ENCODE data around the gene MT1E. TPM values are rescaled to one million over a fixed set of nuclear protein-coding genes. Genes with fewer than 3 reads are reported as not detected.

The MT1E gene
- total RNA-seq, 1 donor from 2014 or later: not detected

GRCh38 chr16:56591377-56592060, 34.1 kb upstream of the MT1E start:
- H3K27ac Mint-ChIP-seq (ENCODE audit: unreplicated experiment): no peak overlapping the region
- no peak for DNase-seq (ENCODE audit: low spot score)
- H3K4me3 Mint-ChIP-seq (ENCODE audit: unreplicated experiment): no peak overlapping the region
- H3K36me3 Mint-ChIP-seq (ENCODE audit: low read depth, unreplicated experiment): no peaks in the 10 kb centered on the region
- H3K9me3 Mint-ChIP-seq (ENCODE audit: unreplicated experiment): no peaks in the 10 kb centered on the region
- H3K27me3 Mint-ChIP-seq (ENCODE audit: unreplicated experiment): peaks cover 27% of the 10 kb centered on the region
- H3K4me1 Mint-ChIP-seq (ENCODE audit: unreplicated experiment): peaks cover 13% of the 10 kb centered on the region
- no peak for TF ChIP-seq CTCF (IDR thresholded peaks at IDR 0.05; ENCODE audit: unreplicated experiment)

- TF ChIP-seq CTCF (IDR thresholded peaks at IDR 0.05; ENCODE audit: unreplicated experiment): no peak
- Mint-ChIP-seq H3K27me3 (ENCODE audit: unreplicated experiment) (peaks cover 14% of the 10 kb centered on the region), H3K36me3 (ENCODE audit: low read depth, unreplicated experiment) (no peaks in the 10 kb centered on the region), H3K27ac (ENCODE audit: unreplicated experiment) (no peak overlapping the region), H3K9me3 (ENCODE audit: unreplicated experiment) (no peaks in the 10 kb centered on the region), H3K4me3 (ENCODE audit: unreplicated experiment) (no peak overlapping the region), H3K4me1 (ENCODE audit: unreplicated experiment) (peaks cover 11% of the 10 kb centered on the region)
- DNase-seq (ENCODE audit: low spot score): no peak
Measured at GRCh38 chr16:56593573-56594291, 31.8 kb upstream of the MT1E start.

GRCh38 chr16:56594292-56594619, 31.3 kb upstream of the MT1E start:
- peaks cover 12% of the 10 kb centered on the region for H3K27me3 Mint-ChIP-seq (ENCODE audit: unreplicated experiment)

GRCh38 chr16:56600398-56600999, 25.1 kb upstream of the MT1E start:
- peak; percentile 72 for TF ChIP-seq CTCF (IDR thresholded peaks at IDR 0.05; ENCODE audit: unreplicated experiment)
- DNase-seq (ENCODE audit: low spot score): peak; percentile 47
- Mint-ChIP-seq H3K27me3 (ENCODE audit: unreplicated experiment) (peaks cover 12% of the 10 kb centered on the region), H3K27ac (ENCODE audit: unreplicated experiment) (no peak overlapping the region), H3K36me3 (ENCODE audit: low read depth, unreplicated experiment) (no peaks in the 10 kb centered on the region), H3K4me1 (ENCODE audit: unreplicated experiment) (no peaks in the 10 kb centered on the region), H3K4me3 (ENCODE audit: unreplicated experiment) (no peak overlapping the region), H3K9me3 (ENCODE audit: unreplicated experiment) (no peaks in the 10 kb centered on the region)

More at GRCh38 chr16:56594292-56594619, 31.3 kb upstream of the MT1E start:
- H3K9me3 Mint-ChIP-seq (ENCODE audit: unreplicated experiment): no peaks in the 10 kb centered on the region
- H3K36me3 Mint-ChIP-seq (ENCODE audit: low read depth, unreplicated experiment): no peaks in the 10 kb centered on the region
- H3K4me3 Mint-ChIP-seq (ENCODE audit: unreplicated experiment): no peak overlapping the region
- peaks cover 9% of the 10 kb centered on the region for H3K4me1 Mint-ChIP-seq (ENCODE audit: unreplicated experiment)
- no peak overlapping the region for H3K27ac Mint-ChIP-seq (ENCODE audit: unreplicated experiment)
- no peak for TF ChIP-seq CTCF (IDR thresholded peaks at IDR 0.05; ENCODE audit: unreplicated experiment)
- no peak for DNase-seq (ENCODE audit: low spot score)

GRCh38 chr16:56601325-56601724, 24.3 kb upstream of the MT1E start:
- peaks cover under 1% of the 10 kb centered on the region for H3K4me1 Mint-ChIP-seq (ENCODE audit: unreplicated experiment)
- H3K27me3 Mint-ChIP-seq (ENCODE audit: unreplicated experiment): peaks cover 12% of the 10 kb centered on the region
- H3K36me3 Mint-ChIP-seq (ENCODE audit: low read depth, unreplicated experiment): no peaks in the 10 kb centered on the region
- no peak overlapping the region for H3K4me3 Mint-ChIP-seq (ENCODE audit: unreplicated experiment)
- no peak for TF ChIP-seq CTCF (IDR thresholded peaks at IDR 0.05; ENCODE audit: unreplicated experiment)
- no peak for DNase-seq (ENCODE audit: low spot score)
- no peak overlapping the region for H3K27ac Mint-ChIP-seq (ENCODE audit: unreplicated experiment)
- no peaks in the 10 kb centered on the region for H3K9me3 Mint-ChIP-seq (ENCODE audit: unreplicated experiment)

All from endothelial cell (in vitro differentiated cells).